ENCODE measurements around the gene GULP1.

GRCh38 chr2:188601927-188602326, 310.3 kb downstream of the GULP1 start:
- TF ChIP-seq CTCF (IDR thresholded peaks at IDR 0.05; ENCODE audit: insufficient read depth, low read length) (no peak), POLR2AphosphoS5 (IDR thresholded peaks at IDR 0.05; ENCODE audit: low read depth) (no peak)
